Measurements from ENCODE around the gene C5orf15.

The C5orf15 gene

GRCh38 chr5:133993185-133993936, 24.9 kb upstream of the C5orf15 start:
- DNase-seq, result no peak

- DNase-seq, result no peak
These were observed 24.2 kb upstream of the C5orf15 start for GRCh38 chr5:133992429-133993155.

GRCh38 chr5:133991171-133991910, 22.9 kb upstream of the C5orf15 start:
- DNase-seq, result no peak

- DNase-seq, result no peak
These were observed 22.0 kb upstream of the C5orf15 start for GRCh38 chr5:133990396-133990795.

- no peak for DNase-seq
These were observed 17.2 kb upstream of the C5orf15 start for GRCh38 chr5:133985540-133986180.

- DNase-seq, result no peak
These were observed 15.2 kb upstream of the C5orf15 start for GRCh38 chr5:133983674-133984073.

GRCh38 chr5:133981714-133982113, 13.3 kb upstream of the C5orf15 start:
- DNase-seq, result no peak

GRCh38 chr5:133980652-133981051, 12.2 kb upstream of the C5orf15 start:
- DNase-seq, result no peak

GRCh38 chr5:133978943-133979342, 10.5 kb upstream of the C5orf15 start:
- DNase-seq, result no peak

- DNase-seq, result no peak
These were observed 9.4 kb upstream of the C5orf15 start for GRCh38 chr5:133977858-133978257.

- no peak for DNase-seq
These were observed 8.8 kb upstream of the C5orf15 start for GRCh38 chr5:133977161-133977787.

- DNase-seq, result peak; percentile 27
These were observed 7.1 kb upstream of the C5orf15 start for GRCh38 chr5:133975546-133975945.

- no peak for DNase-seq
These were observed 5.7 kb upstream of the C5orf15 start for GRCh38 chr5:133974142-133974541.

- DNase-seq, result no peak
These were observed 2.0 kb upstream of the C5orf15 start for GRCh38 chr5:133970325-133970909.

- DNase-seq, result no peak
These were observed 1.4 kb upstream of the C5orf15 start for GRCh38 chr5:133969654-133970324.

- no peak for DNase-seq
These were observed 674 bp downstream of the C5orf15 start for GRCh38 chr5:133967698-133968203.

GRCh38 chr5:133967124-133967523, 1.3 kb downstream of the C5orf15 start:
- DNase-seq, result no peak

GRCh38 chr5:133966090-133966489, 2.3 kb downstream of the C5orf15 start:
- DNase-seq, result no peak

- no peak for DNase-seq
These were observed 4.8 kb downstream of the C5orf15 start for GRCh38 chr5:133963493-133964128.

GRCh38 chr5:133962801-133963476, 5.5 kb downstream of the C5orf15 start:
- no peak for DNase-seq

Measured in stimulated activated CD4-positive, alpha-beta T cell treated with anti-CD3 and anti-CD28 coated beads, Interleukin-15, amount 100 ng/mL, for 24 hours (primary cell).